Measurements from ENCODE around the gene CAV1. TPM values are rescaled to one million over a fixed set of nuclear protein-coding genes. Genes with fewer than 3 reads are reported as not detected.

The CAV1 gene
- polyA plus RNA-seq, 1 donor from 2014 or later = not detected

- Histone ChIP-seq H3K9ac (ENCODE audit: low read length) (no peak overlapping the region), H3K36me3 (ENCODE audit: insufficient read depth, low read length) (no peaks in the 10 kb centered on the region), H3K9me2 (ENCODE audit: insufficient read depth, low read length) (no peaks in the 10 kb centered on the region)
Measured at GRCh38 chr7:116571037-116571436, 46.2 kb downstream of the CAV1 start.

DNA sequence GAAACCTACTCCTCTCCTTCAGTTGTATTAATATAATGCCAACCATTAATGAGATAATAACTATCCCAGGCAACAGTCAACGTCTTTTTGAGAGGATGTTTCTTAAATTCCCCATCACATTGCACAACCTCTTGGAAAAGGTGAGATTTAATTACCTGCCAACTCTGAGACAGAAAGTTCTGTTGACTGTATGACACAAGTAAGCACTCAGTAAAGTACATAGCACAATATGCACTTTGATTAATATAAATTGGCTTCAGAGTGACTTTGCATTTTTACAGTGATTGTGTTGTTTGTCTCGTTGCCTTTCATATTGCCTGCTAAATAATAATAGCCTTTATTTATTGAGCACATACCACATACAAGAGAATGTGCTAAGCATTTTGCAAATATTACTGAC is 46.7 kb downstream of the CAV1 start:
- TF ChIP-seq SMC3 (conservative IDR thresholded peaks at IDR 0.05; ENCODE audit: poor library complexity) (no peak), CTCF (IDR thresholded peaks at IDR 0.05; ENCODE audit: poor library complexity, severe bottlenecking) (no peak), TAF1 (IDR thresholded peaks at IDR 0.05; ENCODE audit: low read depth) (no peak)
- H3K4me3 ChIP-seq (ENCODE audit: low read length) = no peak overlapping the region
- H3K27me3 ChIP-seq (ENCODE audit: insufficient read depth, low read depth, low read length) = no peaks in the 10 kb centered on the region
- H3K4me2 ChIP-seq (ENCODE audit: low read length) = no peak overlapping the region
- H3K27ac ChIP-seq (ENCODE audit: low read length) = no peak overlapping the region
- H3K9me2 ChIP-seq (ENCODE audit: insufficient read depth, low read length) = no peaks in the 10 kb centered on the region
- no peaks in the 10 kb centered on the region for H3K79me2 ChIP-seq (replicated peaks; ENCODE audit: insufficient read depth, low read length)
- H3F3A ChIP-seq (ENCODE audit: insufficient read depth, low read length, poor library complexity, severe bottlenecking) = no peaks in the 10 kb centered on the region
- no peak overlapping the region for H2AFZ ChIP-seq (ENCODE audit: low read depth, low read length)
- no peak overlapping the region for H3K9ac ChIP-seq (ENCODE audit: low read length)
- H3K9me3 ChIP-seq (ENCODE audit: low read length) = no peaks in the 10 kb centered on the region
- H3K36me3 ChIP-seq (ENCODE audit: insufficient read depth, low read length) = no peaks in the 10 kb centered on the region
- no peaks in the 10 kb centered on the region for H4K20me1 ChIP-seq (ENCODE audit: insufficient read depth)

More at GRCh38 chr7:116571037-116571436, 46.2 kb downstream of the CAV1 start:
- Histone ChIP-seq H3K27me3 (ENCODE audit: insufficient read depth, low read depth, low read length) (no peaks in the 10 kb centered on the region), H3K79me2 (replicated peaks; ENCODE audit: insufficient read depth, low read length) (no peaks in the 10 kb centered on the region), H3K27ac (ENCODE audit: low read length) (no peak overlapping the region), H4K20me1 (ENCODE audit: insufficient read depth) (no peaks in the 10 kb centered on the region), H3K9me3 (ENCODE audit: low read length) (no peaks in the 10 kb centered on the region), H3K4me3 (ENCODE audit: low read length) (no peak overlapping the region), H3K4me2 (ENCODE audit: low read length) (no peak overlapping the region), H3F3A (ENCODE audit: insufficient read depth, low read length, poor library complexity, severe bottlenecking) (no peaks in the 10 kb centered on the region), H2AFZ (ENCODE audit: low read depth, low read length) (no peak overlapping the region)
- TF ChIP-seq POLR2AphosphoS5 (IDR thresholded peaks at IDR 0.05) (no peak), RAD21 (conservative IDR thresholded peaks at IDR 0.05) (no peak), SMC3 (conservative IDR thresholded peaks at IDR 0.05; ENCODE audit: poor library complexity) (no peak), EZH2 (IDR thresholded peaks at IDR 0.05; ENCODE audit: borderline replicate concordance, insufficient read depth, low read length, poor library complexity, severe bottlenecking) (no peak), TAF1 (IDR thresholded peaks at IDR 0.05; ENCODE audit: low read depth) (no peak), MXI1 (conservative IDR thresholded peaks at IDR 0.05; ENCODE audit: poor library complexity, severe bottlenecking) (no peak), EP300 (conservative IDR thresholded peaks at IDR 0.05; ENCODE audit: poor library complexity, severe bottlenecking) (no peak), CTCF (IDR thresholded peaks at IDR 0.05; ENCODE audit: poor library complexity, severe bottlenecking) (no peak)
- TF ChIP-seq, protein P1, sequence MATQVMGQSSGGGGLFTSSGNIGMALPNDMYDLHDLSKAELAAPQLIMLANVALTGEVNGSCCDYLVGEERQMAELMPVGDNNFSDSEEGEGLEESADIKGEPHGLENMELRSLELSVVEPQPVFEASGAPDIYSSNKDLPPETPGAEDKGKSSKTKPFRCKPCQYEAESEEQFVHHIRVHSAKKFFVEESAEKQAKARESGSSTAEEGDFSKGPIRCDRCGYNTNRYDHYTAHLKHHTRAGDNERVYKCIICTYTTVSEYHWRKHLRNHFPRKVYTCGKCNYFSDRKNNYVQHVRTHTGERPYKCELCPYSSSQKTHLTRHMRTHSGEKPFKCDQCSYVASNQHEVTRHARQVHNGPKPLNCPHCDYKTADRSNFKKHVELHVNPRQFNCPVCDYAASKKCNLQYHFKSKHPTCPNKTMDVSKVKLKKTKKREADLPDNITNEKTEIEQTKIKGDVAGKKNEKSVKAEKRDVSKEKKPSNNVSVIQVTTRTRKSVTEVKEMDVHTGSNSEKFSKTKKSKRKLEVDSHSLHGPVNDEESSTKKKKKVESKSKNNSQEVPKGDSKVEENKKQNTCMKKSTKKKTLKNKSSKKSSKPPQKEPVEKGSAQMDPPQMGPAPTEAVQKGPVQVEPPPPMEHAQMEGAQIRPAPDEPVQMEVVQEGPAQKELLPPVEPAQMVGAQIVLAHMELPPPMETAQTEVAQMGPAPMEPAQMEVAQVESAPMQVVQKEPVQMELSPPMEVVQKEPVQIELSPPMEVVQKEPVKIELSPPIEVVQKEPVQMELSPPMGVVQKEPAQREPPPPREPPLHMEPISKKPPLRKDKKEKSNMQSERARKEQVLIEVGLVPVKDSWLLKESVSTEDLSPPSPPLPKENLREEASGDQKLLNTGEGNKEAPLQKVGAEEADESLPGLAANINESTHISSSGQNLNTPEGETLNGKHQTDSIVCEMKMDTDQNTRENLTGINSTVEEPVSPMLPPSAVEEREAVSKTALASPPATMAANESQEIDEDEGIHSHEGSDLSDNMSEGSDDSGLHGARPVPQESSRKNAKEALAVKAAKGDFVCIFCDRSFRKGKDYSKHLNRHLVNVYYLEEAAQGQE (IDR thresholded peaks at IDR 0.05; ENCODE audit: borderline replicate concordance) = no peak
